ENCODE data around the gene NOXRED1. TPM values are rescaled to one million over a fixed set of nuclear protein-coding genes. Genes with fewer than 3 reads are reported as not detected.

NOXRED1 gene
- total RNA-seq, 2 experiments from 2014 or later, result 0.27 to 0.41 TPM

DNA sequence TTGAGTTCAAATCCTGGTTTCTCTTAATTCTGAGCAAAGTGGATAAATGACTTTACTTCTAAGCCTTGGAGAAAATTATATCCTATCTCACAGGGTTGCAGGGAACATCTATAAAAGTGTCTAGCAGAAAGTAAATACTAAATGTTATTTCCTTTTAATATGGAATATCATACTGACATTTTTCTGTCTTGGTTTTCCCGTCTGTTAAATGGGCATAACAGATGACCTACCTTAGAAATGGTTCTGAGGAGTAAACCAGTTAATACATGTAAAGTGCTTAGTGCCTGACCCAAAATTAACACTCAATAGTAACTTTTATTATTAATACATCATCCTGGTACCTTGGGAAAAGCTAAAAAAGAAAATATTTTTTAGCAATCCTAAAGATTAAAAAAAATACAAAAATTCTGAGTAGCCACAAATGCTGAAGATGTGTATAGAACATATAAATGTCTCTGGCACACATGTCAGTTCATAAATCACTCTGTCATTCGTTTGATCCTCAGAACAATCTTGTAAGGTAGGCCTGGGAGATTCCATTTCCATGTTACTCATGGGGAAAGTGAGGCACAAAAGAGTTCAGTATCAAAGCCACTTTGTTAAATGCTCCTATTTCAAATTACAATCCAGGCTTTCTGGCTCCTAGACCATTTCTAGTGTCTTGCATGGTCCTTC, 32.8 kb upstream of the NOXRED1 start:
- Mint-ChIP-seq H3K27ac (peak overlapping the region; percentile 100), H3K36me3 (ENCODE audit: low read depth) (peaks cover 33% of the 10 kb centered on the region), H3K4me3 (peak overlapping the region; percentile 99), H3K9me3 (no peaks in the 10 kb centered on the region), H3K27me3 (no peaks in the 10 kb centered on the region), H3K4me1 (ENCODE audit: low read depth) (peaks cover 36% of the 10 kb centered on the region)
- ChIA-PET POLR2A (interaction anchor here (0.7 kb wide), 1 partner anchor 93 kb away, joined by 3 read pairs; no protein-coding TSS in a partner anchor), CTCF (no interaction called here)
- ATAC-seq (no peak), DNase-seq (no peak)
- TF ChIP-seq CTCF (IDR thresholded peaks at IDR 0.05), result no peak
- intact Hi-C loops (cut with micrococcal nuclease), result loop anchor here (2.0 to 5.0 kb wide), 4 partner anchors 79 to 251 kb away; partner anchors contain the start of genes ALKBH1, GSTZ1, POMT2 and SAMD15

DNA sequence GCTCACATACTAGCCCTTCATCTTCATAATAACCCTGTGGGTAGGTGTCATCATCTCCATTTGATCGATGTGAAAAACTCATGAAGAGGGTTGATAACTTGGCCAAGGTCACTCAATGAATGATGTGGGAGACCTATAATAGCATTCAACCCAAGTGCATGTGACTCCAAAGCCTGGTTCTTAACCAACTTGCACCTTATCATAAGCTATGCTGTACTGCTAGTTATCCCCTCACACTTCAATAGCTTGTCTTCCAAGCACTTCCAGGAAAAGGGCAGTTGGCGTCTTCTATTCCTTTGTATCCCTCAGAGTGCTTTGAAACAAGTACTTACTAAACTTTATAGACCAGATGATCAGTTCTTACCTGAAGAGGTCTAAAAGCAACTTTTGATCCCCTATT, 18.9 kb upstream of the NOXRED1 start:
- ChIA-PET CTCF (interaction anchor here (0.6 kb wide), 1 partner anchor 15 kb away, joined by 3 read pairs; the partner anchor contains the start of gene VIPAS39), POLR2A (no interaction called here)
- H3K9me3 Mint-ChIP-seq, result no peaks in the 10 kb centered on the region
- intact Hi-C loops (cut with micrococcal nuclease), result no loop called here
- DNase-seq, result no peak
- H3K4me1 Mint-ChIP-seq (ENCODE audit: low read depth), result no peaks in the 10 kb centered on the region
- no peak overlapping the region for H3K27ac Mint-ChIP-seq
- no peak overlapping the region for H3K4me3 Mint-ChIP-seq
- H3K36me3 Mint-ChIP-seq (ENCODE audit: low read depth), result peaks cover 15% of the 10 kb centered on the region
- TF ChIP-seq CTCF (IDR thresholded peaks at IDR 0.05), result no peak
- no peaks in the 10 kb centered on the region for H3K27me3 Mint-ChIP-seq
- no peak for ATAC-seq

DNA sequence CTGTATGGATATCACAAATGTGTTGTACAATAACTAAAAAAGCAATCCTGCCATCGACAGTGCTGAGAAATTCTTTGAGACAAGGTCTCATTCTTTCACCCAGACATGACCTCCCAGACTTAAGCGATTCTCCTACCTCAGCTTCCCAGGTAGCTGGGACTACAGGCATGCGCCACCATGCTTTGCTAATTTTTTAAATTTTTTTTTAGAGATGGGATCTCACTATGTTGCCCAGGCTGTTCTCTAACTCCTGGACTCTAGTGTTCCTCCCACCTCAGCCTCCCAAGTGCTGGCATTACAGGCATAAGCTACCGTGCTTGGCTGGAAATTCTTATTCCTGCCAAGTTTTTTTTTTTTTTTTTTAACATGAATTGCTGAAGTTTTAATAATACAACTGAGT, 16.5 kb upstream of the NOXRED1 start:
- ChIA-PET CTCF (no interaction called here), POLR2A (no interaction called here)
- Mint-ChIP-seq H3K27ac (no peak overlapping the region), H3K4me3 (no peak overlapping the region), H3K27me3 (no peaks in the 10 kb centered on the region), H3K9me3 (no peaks in the 10 kb centered on the region), H3K4me1 (ENCODE audit: low read depth) (no peaks in the 10 kb centered on the region), H3K36me3 (ENCODE audit: low read depth) (peaks cover 21% of the 10 kb centered on the region)
- DNase-seq (no peak), ATAC-seq (no peak)
- intact Hi-C loops (cut with micrococcal nuclease), result no loop called here
- TF ChIP-seq CTCF (IDR thresholded peaks at IDR 0.05), result no peak

- H3K9me3 Mint-ChIP-seq, result no peaks in the 10 kb centered on the region
- POLR2A ChIA-PET, result no interaction called here
- ATAC-seq, result no peak
Observed at GRCh38 chr14:77438596-77438995, 15.3 kb upstream of the NOXRED1 start.

More at GRCh38 chr14:77438596-77438995, 15.3 kb upstream of the NOXRED1 start:
- CTCF ChIA-PET, result interaction anchor here (0.9 to 1.1 kb wide), 2 partner anchors 15 to 84 kb away, joined by 3 read pairs; no protein-coding TSS in a partner anchor
- intact Hi-C loops (cut with micrococcal nuclease), result no loop called here
- Mint-ChIP-seq H3K4me3 (no peak overlapping the region), H3K4me1 (ENCODE audit: low read depth) (no peaks in the 10 kb centered on the region), H3K27me3 (no peaks in the 10 kb centered on the region), H3K36me3 (ENCODE audit: low read depth) (peaks cover 25% of the 10 kb centered on the region), H3K27ac (no peak overlapping the region)
- no peak for DNase-seq
- no peak for TF ChIP-seq CTCF (IDR thresholded peaks at IDR 0.05)
